Trophoblast cell (in vitro differentiated cells and primary cell): ENCODE results near the gene RIOK1.

Source experiments
- DNase-seq, 2 donors: peaks; one replicate each; pipeline ENCODE4 v3.0.0-alpha.2; 2016
- H2AFZ ChIP-seq: 2 replicates; pipeline ENCODE4 v1.6.1; 2013; ENCODE audit warnings: low read length, moderate library complexity, mild to moderate bottlenecking; ENCODE audit not compliant: insufficient read depth, poor library complexity
- H2AK5ac ChIP-seq: 2 replicates; pipeline ENCODE4 v1.6.1; 2013; ENCODE audit warnings: mild to moderate bottlenecking, low read length
- H2BK120ac ChIP-seq: 2 replicates; pipeline ENCODE4 v1.6.1; 2013; ENCODE audit warnings: low read length, mild to moderate bottlenecking, moderate library complexity; ENCODE audit not compliant: insufficient read depth, poor library complexity
- H2BK12ac ChIP-seq: 2 replicates; pipeline ENCODE4 v1.6.1; 2013; ENCODE audit warnings: mild to moderate bottlenecking, low read length, moderate library complexity
- H2BK5ac ChIP-seq: 2 replicates; pipeline ENCODE4 v1.6.1; 2013; ENCODE audit warnings: low read length, low read depth, moderate library complexity, mild to moderate bottlenecking; ENCODE audit not compliant: poor library complexity
- H3K14ac ChIP-seq: 2 replicates; pipeline ENCODE4 v1.6.1; 2013; ENCODE audit warnings: mild to moderate bottlenecking, low read length
- H3K18ac ChIP-seq: 2 replicates; pipeline ENCODE4 v1.6.1; 2013; ENCODE audit warnings: mild to moderate bottlenecking, low read length
- H3K23ac ChIP-seq: 2 replicates; pipeline ENCODE4 v1.6.1; 2013; ENCODE audit warnings: low read length
- H3K27ac ChIP-seq: 2 replicates; pipeline ENCODE4 v1.5.1; 2013; ENCODE audit warnings: low read depth, mild to moderate bottlenecking, inconsistent platforms, low read length, moderate library complexity
- H3K27me3 ChIP-seq: 2 replicates; pipeline ENCODE4 v1.6.1; 2013; ENCODE audit warnings: inconsistent platforms, mild to moderate bottlenecking, low read length, moderate library complexity; ENCODE audit not compliant: insufficient read depth
- H3K36me3 ChIP-seq, 2 experiments: 1 replicate in 1 of 2; 2 replicates in 1 of 2; pipeline ENCODE4 v1.6.1; 2013; ENCODE audit warnings: low read length in 2 of 2, mild to moderate bottlenecking in 2 of 2, moderate library complexity in 1 of 2; ENCODE audit not compliant: insufficient read depth in 2 of 2, control insufficient read depth in 1 of 2
- H3K4ac ChIP-seq: 2 replicates; pipeline ENCODE4 v1.6.1; 2013; ENCODE audit warnings: low read depth, mild to moderate bottlenecking, low read length, moderate library complexity
- H3K4me1 ChIP-seq, 2 experiments: 1 replicate in 1 of 2; 2 replicates in 1 of 2; pipeline ENCODE4 v1.6.1; 2013; ENCODE audit warnings: low read length in 2 of 2, mild to moderate bottlenecking in 2 of 2, moderate library complexity in 1 of 2; ENCODE audit not compliant: insufficient read depth in 2 of 2, control insufficient read depth in 1 of 2
- H3K4me2 ChIP-seq: 2 replicates; pipeline ENCODE4 v1.6.1; 2013; ENCODE audit warnings: inconsistent platforms, mild to moderate bottlenecking, low read length, moderate library complexity
- H3K4me3 ChIP-seq: 2 replicates; pipeline ENCODE4 v1.5.1; 2013; ENCODE audit warnings: mild to moderate bottlenecking, low read depth, low read length, inconsistent platforms
- H3K79me1 ChIP-seq: one replicate; pipeline ENCODE4 v1.6.1; 2013; ENCODE audit warnings: low read length
- H3K79me2 ChIP-seq: 2 replicates; pipeline ENCODE4 v1.6.1; 2013; ENCODE audit warnings: low read length, mild to moderate bottlenecking; ENCODE audit not compliant: control insufficient read depth, insufficient read depth, poor library complexity
- H3K9ac ChIP-seq: 2 replicates; pipeline ENCODE4 v1.6.1; 2013; ENCODE audit warnings: mild to moderate bottlenecking, low read length
- H3K9me3 ChIP-seq: 2 replicates; pipeline ENCODE4 v1.6.1; 2013; ENCODE audit warnings: low read depth, mild to moderate bottlenecking, control low read depth, inconsistent platforms, low read length; ENCODE audit not compliant: insufficient read depth
- H4K12ac ChIP-seq: 2 replicates; pipeline ENCODE4 v1.6.1; 2013; ENCODE audit warnings: low read depth, mild to moderate bottlenecking, low read length, moderate library complexity
- H4K8ac ChIP-seq: 2 replicates; pipeline ENCODE4 v1.6.1; 2013; ENCODE audit warnings: low read depth, mild to moderate bottlenecking, low read length, moderate library complexity
- H4K91ac ChIP-seq: one replicate; pipeline ENCODE4 v1.6.1; 2013; ENCODE audit warnings: low read depth, mild to moderate bottlenecking, low read length, moderate library complexity
- WGBS: extraction: QIAGEN DNeasy Blood & Tissue Kit; methylation state at CpG from one replicate; pipeline ENCODE4 v1.1.7; 2013; ENCODE audit warnings: missing lambda C conversion rate; ENCODE audit not compliant: insufficient read length, insufficient coverage; ENCODE audit errors: extremely low coverage; 5-methylcytosine and 5-hydroxymethylcytosine counted together

RIOK1 gene

GRCh38 chr6:7449018-7449417 lies 59.4 kb downstream of the RIOK1 start:
- no peak overlapping the region for H2BK12ac ChIP-seq
- H3K9ac ChIP-seq: no peak overlapping the region
- no peak overlapping the region for H3K23ac ChIP-seq
- no peak overlapping the region for H2BK120ac ChIP-seq
- no peak overlapping the region for H4K12ac ChIP-seq
- H3K79me2 ChIP-seq: peaks cover 1% of the 10 kb centered on the region
- H3K27ac ChIP-seq: no peak overlapping the region
- no peak overlapping the region for H3K18ac ChIP-seq
- H3K9me3 ChIP-seq: peaks cover 2% of the 10 kb centered on the region
- H2AK5ac ChIP-seq: no peak overlapping the region
- no peaks in the 10 kb centered on the region for H3K79me1 ChIP-seq
- H3K36me3 ChIP-seq: no peaks in the 10 kb centered on the region
- H3K27me3 ChIP-seq: no peaks in the 10 kb centered on the region
- no peak overlapping the region for H3K4me2 ChIP-seq
- H3K14ac ChIP-seq: no peak overlapping the region
- H3K4me3 ChIP-seq: no peak overlapping the region
- peaks cover 0 to 5% of the 10 kb centered on the region in 2 experiments for H3K4me1 ChIP-seq
- H2AFZ ChIP-seq: no peak overlapping the region
- no peak overlapping the region for H4K8ac ChIP-seq
- H2BK5ac ChIP-seq: no peak overlapping the region
- H4K91ac ChIP-seq: no peak overlapping the region
- DNase-seq: no peak
- WGBS: no CpG with 5 or more reads among the region's 4 CpGs
- H3K4ac ChIP-seq: no peak overlapping the region

- Histone ChIP-seq H3K9me3 (peaks cover 2% of the 10 kb centered on the region), H2BK5ac (no peak overlapping the region), H3K36me3 (no peaks in the 10 kb centered on the region), H2BK12ac (no peak overlapping the region), H4K91ac (no peak overlapping the region), H4K8ac (no peak overlapping the region), H3K4me1 (peaks cover 3 to 5% of the 10 kb centered on the region in 2 experiments), H2AFZ (no peak overlapping the region), H3K27ac (no peak overlapping the region), H3K27me3 (no peaks in the 10 kb centered on the region), H3K4me2 (no peak overlapping the region), H4K12ac (no peak overlapping the region), H2AK5ac (no peak overlapping the region), H3K79me2 (no peaks in the 10 kb centered on the region), H3K9ac (no peak overlapping the region), H2BK120ac (no peak overlapping the region), H3K4me3 (no peak overlapping the region), H3K14ac (no peak overlapping the region), H3K18ac (no peak overlapping the region), H3K4ac (no peak overlapping the region), H3K23ac (no peak overlapping the region), H3K79me1 (peaks cover 3% of the 10 kb centered on the region)
- WGBS: no CpG with 5 or more reads among the region's 4 CpGs
- DNase-seq: no peak
These were observed 61.7 kb downstream of the RIOK1 start for GRCh38 chr6:7451326-7451725.

GRCh38 chr6:7452898-7453297 lies 63.3 kb downstream of the RIOK1 start:
- no peak for DNase-seq
- peaks cover 2% of the 10 kb centered on the region for H3K9me3 ChIP-seq
- no peak overlapping the region for H3K9ac ChIP-seq
- H2AFZ ChIP-seq: no peak overlapping the region
- no peak overlapping the region for H4K8ac ChIP-seq
- peaks cover 5% of the 10 kb centered on the region for H3K79me1 ChIP-seq
- H3K18ac ChIP-seq: no peak overlapping the region
- WGBS: no CpG with 5 or more reads among the region's 6 CpGs
- no peak overlapping the region for H3K14ac ChIP-seq
- no peak overlapping the region for H4K91ac ChIP-seq
- no peak overlapping the region for H2BK12ac ChIP-seq
- no peak overlapping the region for H2AK5ac ChIP-seq
- H3K23ac ChIP-seq: no peak overlapping the region
- H4K12ac ChIP-seq: no peak overlapping the region
- H3K27ac ChIP-seq: no peak overlapping the region
- no peaks in the 10 kb centered on the region for H3K36me3 ChIP-seq
- no peak overlapping the region for H3K4me2 ChIP-seq
- H3K79me2 ChIP-seq: no peaks in the 10 kb centered on the region
- no peak overlapping the region for H2BK5ac ChIP-seq
- peaks cover 3 to 6% of the 10 kb centered on the region in 2 experiments for H3K4me1 ChIP-seq
- no peak overlapping the region for H3K4me3 ChIP-seq
- no peaks in the 10 kb centered on the region for H3K27me3 ChIP-seq
- no peak overlapping the region for H2BK120ac ChIP-seq
- H3K4ac ChIP-seq: no peak overlapping the region

GRCh38 chr6:7454696-7455358 lies 65.2 kb downstream of the RIOK1 start:
- Histone ChIP-seq H4K91ac (peak overlapping the region; percentile 45), H3K4me3 (no peak overlapping the region), H3K79me1 (peaks cover 10% of the 10 kb centered on the region), H3K18ac (no peak overlapping the region), H3K23ac (no peak overlapping the region), H2BK12ac (peak overlapping the region; percentile 48), H2AK5ac (no peak overlapping the region), H4K8ac (no peak overlapping the region), H3K27me3 (no peaks in the 10 kb centered on the region), H3K14ac (peak overlapping the region; percentile 27), H4K12ac (no peak overlapping the region), H3K79me2 (no peaks in the 10 kb centered on the region), H2BK120ac (no peak overlapping the region), H3K4me1 (peaks cover 6 to 10% of the 10 kb centered on the region in 2 experiments), H3K9ac (no peak overlapping the region), H2BK5ac (no peak overlapping the region), H2AFZ (no peak overlapping the region), H3K4ac (no peak overlapping the region), H3K9me3 (peaks cover 2% of the 10 kb centered on the region), H3K4me2 (no peak overlapping the region), H3K36me3 (no peaks in the 10 kb centered on the region), H3K27ac (no peak overlapping the region)
- no CpG with 5 or more reads among the region's 5 CpGs for WGBS
- DNase-seq: no peak
